B cell (primary cell): ENCODE measurements around the gene FOSB. TPM values are rescaled to one million over a fixed set of nuclear protein-coding genes. Genes with fewer than 3 reads are reported as not detected.

Source experiments
- ATAC-seq: fragments of 200-7000 bp; cut with Tn5 transposase; one replicate; pipeline ENCODE4 v1.10.0; 2021; ENCODE audit warnings: low read depth, mild to moderate bottlenecking, moderate number of reproducible peaks, moderate library complexity
- CTCF ChIA-PET: fragments of 350-600 bp; sonication (Branson Sonifier 250); formaldehyde crosslinking; loops from one replicate; lab custom pipeline; 2021; ENCODE audit warnings: antibody characterized with exemption, inconsistent platforms; lab: Charles Lee
- POLR2A ChIA-PET: fragments of 350-600 bp; sonication (Branson Sonifier 250); formaldehyde crosslinking; loops from one replicate; lab custom pipeline; 2021; ENCODE audit warnings: antibody characterized with exemption; lab: Charles Lee
- DNase-seq: peaks from one replicate; pipeline ENCODE4 v3.0.0; 2013
- H2AFZ ChIP-seq: 2 replicates; pipeline ENCODE4 v1.6.1; 2012; ENCODE audit warnings: mild to moderate bottlenecking, low read depth, low read length; ENCODE audit not compliant: insufficient read depth, poor library complexity, severe bottlenecking
- H3K27ac ChIP-seq, 2 donors: 1 replicate in 1 of 2; 2 replicates in 1 of 2; pipeline ENCODE4 v1.5.1; 2012 to 2013; ENCODE audit warnings: low read length in 2 of 2, mild to moderate bottlenecking in 2 of 2, moderate library complexity in 1 of 2
- H3K27me3 ChIP-seq, 4 experiments: fragments of 200-600 bp in 1 of 4; sonication (generic) in 1 of 4; replicated peaks in 1 of 4; 1 replicate in 2 of 4; 2 replicates in 2 of 4; pipeline versions ENCODE4 v1.6.1 to v1.7.0; 2013 to 2016; ENCODE audit warnings: low read length in 3 of 4, mild to moderate bottlenecking in 2 of 4, mixed read lengths in 1 of 4, moderate library complexity in 1 of 4; ENCODE audit not compliant: insufficient read depth in 4 of 4, control insufficient read depth in 3 of 4; ENCODE audit errors: control extremely low read depth in 1 of 4
- H3K36me3 ChIP-seq, 2 experiments: replicated peaks in 1 of 2; 1 replicate in 1 of 2; 2 replicates in 1 of 2; pipeline versions ENCODE4 v1.6.1 to v1.7.1; 2013; ENCODE audit warnings: low read length in 1 of 2; ENCODE audit not compliant: insufficient read depth in 2 of 2, control insufficient read depth in 1 of 2; ENCODE audit errors: control extremely low read depth in 1 of 2, extremely low read depth in 1 of 2
- H3K4me1 ChIP-seq, 2 donors: fragments of 200-600 bp in 1 of 2; sonication (generic) in 1 of 2; 1 replicate in 1 of 2; 2 replicates in 1 of 2; pipeline versions ENCODE4 v1.5.1 to v1.6.1; 2013 to 2017; ENCODE audit warnings: low read length in 2 of 2; ENCODE audit not compliant: control insufficient read depth in 2 of 2, insufficient read depth in 2 of 2
- H3K4me2 ChIP-seq: replicated peaks from 2 replicates; pipeline ENCODE3; 2012; ENCODE audit warnings: mild to moderate bottlenecking, low read depth, low read length; ENCODE audit not compliant: poor library complexity, severe bottlenecking
- H3K4me3 ChIP-seq, 5 experiments: fragments of 200-600 bp in 1 of 5; sonication (generic) in 1 of 5; 1 replicate in 3 of 5; 2 replicates in 2 of 5; pipeline versions ENCODE4 v1.5.1 to v1.7.0; 2011 to 2016; ENCODE audit warnings: low read length in 4 of 5, mild to moderate bottlenecking in 4 of 5, low read depth in 2 of 5, control low read depth in 1 of 5, moderate library complexity in 1 of 5; ENCODE audit not compliant: insufficient read depth in 1 of 5; ENCODE audit errors: control extremely low read depth in 1 of 5, extremely low read depth in 1 of 5
- H3K79me2 ChIP-seq: fragments of 200-600 bp; sonication (generic); one replicate; pipeline ENCODE4 v1.6.0; 2016; ENCODE audit warnings: low read length; ENCODE audit not compliant: control insufficient read depth, insufficient read depth
- H3K9ac ChIP-seq: fragments of 200-600 bp; sonication (generic); 2 replicates; pipeline ENCODE4 v1.6.1; 2017; ENCODE audit warnings: mild to moderate bottlenecking, low read length, moderate library complexity
- H3K9me3 ChIP-seq, 3 donors: one replicate each; pipeline versions ENCODE4 v1.6.1 to v1.7.1; 2013; ENCODE audit warnings: low read length in 2 of 3; ENCODE audit not compliant: control insufficient read depth in 2 of 3, insufficient read depth in 1 of 3; ENCODE audit errors: control extremely low read depth in 1 of 3
- H4K20me1 ChIP-seq: 2 replicates; pipeline ENCODE4 v1.6.0; 2012; ENCODE audit warnings: mild to moderate bottlenecking, low read length; ENCODE audit not compliant: insufficient read depth, control insufficient read depth, poor library complexity, severe bottlenecking
- H3K27ac Mint-ChIP-seq: one replicate; pipeline ENCODE4 v1.8.0; 2021; ENCODE audit warnings: mixed read lengths
- H3K27me3 Mint-ChIP-seq: one replicate; pipeline ENCODE4 v1.8.0; 2021; ENCODE audit warnings: mixed read lengths
- H3K4me1 Mint-ChIP-seq: one replicate; pipeline ENCODE4 v1.8.0; 2021; ENCODE audit warnings: mixed read lengths
- H3K4me3 Mint-ChIP-seq: one replicate; pipeline ENCODE4 v1.8.0; 2021; ENCODE audit warnings: mixed read lengths
- H3K9me3 Mint-ChIP-seq: one replicate; pipeline ENCODE4 v1.8.0; 2022; ENCODE audit warnings: mixed read lengths; ENCODE audit not compliant: insufficient read depth
- EZH2 ChIP-seq: IDR thresholded peaks from 2 replicates; pipeline ENCODE4 v1.6.1; 2012; ENCODE audit warnings: borderline replicate concordance, low read depth, mild to moderate bottlenecking, moderate library complexity, low read length; ENCODE audit not compliant: insufficient read depth, poor library complexity, severe bottlenecking
- WGBS: methylation state at CpG from one replicate; pipeline ENCODE4 v1.1.5; 2013; ENCODE audit warnings: missing lambda C conversion rate; ENCODE audit not compliant: insufficient coverage; 5-methylcytosine and 5-hydroxymethylcytosine counted together
- intact Hi-C: fragments of 100-400 bp; cut with micrococcal nuclease; formaldehyde crosslinking; loops from one replicate; pipeline ENCODE4 v1.10.0; 2022
- polyA plus RNA-seq: library from polyadenylated mRNA; depleted of rRNA; stranded (reverse); fragments of >200 nt; gene quantifications from 2 replicates; pipeline ENCODE4 v1.2.3, GENCODE V29; 2012
- total RNA-seq, 2 donors: library from RNA; stranded (reverse); fragments of 120-200 nt in 1 of 2; gene quantifications; 1 replicate in 1 of 2; 2 replicates in 1 of 2; pipeline versions ENCODE4 v1.2.3 to v1.2.4, GENCODE V29; 2013 to 2022
- TF ChIP-seq, protein P1 (sequence below): fragments of 200-600 bp; IDR thresholded peaks from one replicate; pipeline ENCODE4 v1.8.0; 2022; ENCODE audit warnings: antibody characterized with exemption, mild to moderate bottlenecking

FOSB gene
- total and polyA plus RNA-seq, 2 donors (not counting 1 experiment from before 2014, with no cell fraction given): 39.6 to 2,860 TPM

DNA sequence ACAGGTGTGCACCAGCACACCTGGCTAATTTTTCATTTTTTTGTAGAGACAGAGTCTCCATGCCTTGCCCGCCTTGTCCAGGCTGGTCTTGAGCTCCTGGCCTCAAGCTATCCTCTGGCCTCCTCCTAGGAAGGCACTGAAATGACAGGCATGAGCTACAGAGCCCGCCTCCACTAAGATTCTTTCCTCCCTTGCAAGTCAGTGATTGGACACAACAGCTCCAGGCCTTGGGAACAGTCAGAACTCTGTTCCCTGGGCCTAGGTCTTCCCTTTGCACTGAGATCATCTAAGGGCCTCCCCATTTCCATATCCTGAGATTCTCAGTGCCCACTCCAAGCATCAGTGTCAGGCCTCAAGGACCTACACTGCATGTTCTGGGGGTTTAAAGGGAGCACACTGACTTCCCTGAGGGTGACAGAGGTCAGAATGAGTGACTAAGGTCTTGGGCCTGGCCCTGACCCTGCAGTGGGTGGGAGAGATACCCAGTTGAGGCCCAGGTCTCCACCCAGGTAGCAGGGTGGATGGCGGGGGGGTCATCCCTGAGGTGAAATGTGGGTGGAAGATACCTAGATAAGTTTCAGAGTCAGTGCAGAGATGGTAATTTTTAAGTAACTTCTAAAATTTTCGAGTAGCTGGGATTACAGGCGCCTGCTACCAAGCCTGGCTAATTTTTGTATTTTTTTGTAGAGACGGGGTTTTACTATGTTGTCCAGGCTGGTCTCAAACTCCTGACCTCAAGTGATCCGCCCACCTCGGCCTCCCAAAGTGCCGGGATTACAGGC, 26.7 kb upstream of the FOSB start:
- Histone ChIP-seq H3K4me1 (peaks cover 35 to 44% of the 10 kb centered on the region in 2 donors), H3K79me2 (no peaks in the 10 kb centered on the region), H4K20me1 (no peaks in the 10 kb centered on the region), H3K27ac (no peak overlapping the region), H3K9me3 (no peaks in the 10 kb centered on the region), H3K36me3 (no peaks in the 10 kb centered on the region), H2AFZ (no peak overlapping the region), H3K4me2 (no peak overlapping the region), H3K9ac (no peak overlapping the region), H3K27me3 (no peaks in the 10 kb centered on the region), H3K4me3 (no peak overlapping the region)
- peaks cover 41% of the 10 kb centered on the region for H3K4me1 Mint-ChIP-seq
- ATAC-seq (no peak), DNase-seq (no peak)
- peak overlapping the region; percentile 91 for H3K27ac Mint-ChIP-seq
- H3K9me3 Mint-ChIP-seq: no peaks in the 10 kb centered on the region
- no peaks in the 10 kb centered on the region for H3K27me3 Mint-ChIP-seq
- H3K4me3 Mint-ChIP-seq: peak overlapping the region; percentile 85
- TF ChIP-seq, protein P1, sequence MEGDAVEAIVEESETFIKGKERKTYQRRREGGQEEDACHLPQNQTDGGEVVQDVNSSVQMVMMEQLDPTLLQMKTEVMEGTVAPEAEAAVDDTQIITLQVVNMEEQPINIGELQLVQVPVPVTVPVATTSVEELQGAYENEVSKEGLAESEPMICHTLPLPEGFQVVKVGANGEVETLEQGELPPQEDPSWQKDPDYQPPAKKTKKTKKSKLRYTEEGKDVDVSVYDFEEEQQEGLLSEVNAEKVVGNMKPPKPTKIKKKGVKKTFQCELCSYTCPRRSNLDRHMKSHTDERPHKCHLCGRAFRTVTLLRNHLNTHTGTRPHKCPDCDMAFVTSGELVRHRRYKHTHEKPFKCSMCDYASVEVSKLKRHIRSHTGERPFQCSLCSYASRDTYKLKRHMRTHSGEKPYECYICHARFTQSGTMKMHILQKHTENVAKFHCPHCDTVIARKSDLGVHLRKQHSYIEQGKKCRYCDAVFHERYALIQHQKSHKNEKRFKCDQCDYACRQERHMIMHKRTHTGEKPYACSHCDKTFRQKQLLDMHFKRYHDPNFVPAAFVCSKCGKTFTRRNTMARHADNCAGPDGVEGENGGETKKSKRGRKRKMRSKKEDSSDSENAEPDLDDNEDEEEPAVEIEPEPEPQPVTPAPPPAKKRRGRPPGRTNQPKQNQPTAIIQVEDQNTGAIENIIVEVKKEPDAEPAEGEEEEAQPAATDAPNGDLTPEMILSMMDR: no peak
- no peak for TF ChIP-seq EZH2
- intact Hi-C loops: loop anchor here (5.0 kb wide), 1 partner anchor 34 kb away; the partner anchor contains the start of genes POLR1G and PPP1R13L
- POLR2A ChIA-PET: interaction anchor here (0.7 to 3.2 kb wide), 4 partner anchors 20 to 37 kb away, joined by 3 to 45 read pairs (median 20); partner anchors contain the start of gene FOSB
- CTCF ChIA-PET: interaction anchor here (1.0 to 8.0 kb wide), 7 partner anchors 8 to 201 kb away, joined by 4 to 453 read pairs (median 16); partner anchors contain the start of gene FOSB
- over 99% methylated on average over 8 of the region's 9 CpGs for WGBS

- H3K4me1 Mint-ChIP-seq: peaks cover 45% of the 10 kb centered on the region
- H3K9me3 ChIP-seq: no peaks in the 10 kb centered on the region
- TF ChIP-seq, protein P1: no peak
- no peak for TF ChIP-seq EZH2
- H3K36me3 ChIP-seq: no peaks in the 10 kb centered on the region
- ATAC-seq (no peak), DNase-seq (no peak)
- no peak overlapping the region for H2AFZ ChIP-seq
- H3K4me3 ChIP-seq: no peak overlapping the region
- no peaks in the 10 kb centered on the region for H4K20me1 ChIP-seq
- peak overlapping the region; percentile 63 to 95 for H3K27ac ChIP-seq
- intact Hi-C loops: loop anchor here (5.0 kb wide), 1 partner anchor 35 kb away; the partner anchor contains the start of genes POLR1G and PPP1R13L
- H3K4me3 Mint-ChIP-seq: peak overlapping the region; percentile 78
- CTCF ChIA-PET: interaction anchor here (8.0 kb wide), 1 partner anchor 37 kb away, joined by 453 read pairs; no protein-coding TSS in a partner anchor
- no peaks in the 10 kb centered on the region for H3K79me2 ChIP-seq
- 72% methylated on average over 2 of the region's 2 CpGs for WGBS
- no peak overlapping the region for H3K9ac ChIP-seq
- no peaks in the 10 kb centered on the region for H3K27me3 ChIP-seq
- H3K27me3 Mint-ChIP-seq: no peaks in the 10 kb centered on the region
- peaks cover 35 to 44% of the 10 kb centered on the region in 2 donors for H3K4me1 ChIP-seq
- peak overlapping the region; percentile 100 for H3K4me2 ChIP-seq
- POLR2A ChIA-PET: interaction anchor here (0.7 kb wide), 1 partner anchor 1641 kb away, joined by 3 read pairs; no protein-coding TSS in a partner anchor
- H3K27ac Mint-ChIP-seq: peak overlapping the region; percentile 94
- H3K9me3 Mint-ChIP-seq: no peaks in the 10 kb centered on the region
Observed at GRCh38 chr19:45442408-45442777, 25.4 kb upstream of the FOSB start.
